GM19455 (cell line): ENCODE measurements around the gene EML4.

Experiments used
- ATAC-seq: cut with Tn5 transposase; IDR thresholded peaks from one replicate; pipeline ENCODE4 v1.9.1; 2021; ENCODE audit not compliant: unreplicated experiment

EML4 gene

DNA sequence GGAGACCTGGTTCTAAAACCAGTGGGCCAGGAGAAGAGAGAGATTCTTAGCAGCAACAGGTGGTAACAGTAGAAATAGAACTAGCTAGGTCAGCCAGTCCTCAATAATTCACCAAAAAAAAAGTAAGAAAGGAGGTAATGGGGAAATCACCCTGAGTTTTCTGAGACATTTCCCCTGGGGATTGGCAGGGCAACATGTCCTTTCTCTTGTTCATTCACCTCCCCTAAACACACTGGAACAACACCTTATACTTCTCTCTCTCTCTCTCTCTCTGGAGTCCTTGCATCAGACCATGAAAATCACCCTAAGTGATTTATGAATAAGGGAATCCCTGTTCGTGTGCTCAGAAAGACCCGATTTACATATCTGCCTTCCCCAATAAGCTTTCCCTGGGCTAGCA is 127.1 kb downstream of the EML4 start:
- no peak for ATAC-seq

DNA sequence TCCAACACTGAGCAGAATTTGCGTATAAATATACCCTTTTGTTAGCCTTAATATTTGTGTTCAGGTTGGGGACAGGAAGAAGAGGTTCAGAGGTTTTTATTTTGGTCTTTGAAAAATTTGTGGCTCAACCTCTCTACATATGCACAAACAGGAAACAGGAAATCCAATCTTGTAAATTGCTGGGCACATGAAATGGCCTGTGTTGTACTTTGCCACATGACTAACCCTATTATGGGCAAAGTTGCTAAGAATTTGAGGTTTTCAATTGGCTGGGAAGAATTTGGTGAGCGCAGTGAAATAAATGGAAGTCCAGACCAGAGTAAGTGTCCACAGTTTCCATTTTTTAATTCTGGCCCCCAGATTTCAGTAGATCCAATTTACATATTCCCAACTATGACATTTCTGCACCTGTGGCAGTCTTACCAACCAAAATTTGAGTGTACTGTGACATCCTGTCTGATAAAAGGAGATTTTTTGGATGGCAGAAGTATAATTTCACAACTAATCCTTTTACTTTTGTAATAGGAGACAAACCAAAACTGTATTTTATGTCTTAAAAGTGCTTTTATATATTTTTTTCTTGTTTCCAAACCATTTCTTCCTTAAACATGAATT is 128.3 kb downstream of the EML4 start:
- ATAC-seq: no peak

DNA sequence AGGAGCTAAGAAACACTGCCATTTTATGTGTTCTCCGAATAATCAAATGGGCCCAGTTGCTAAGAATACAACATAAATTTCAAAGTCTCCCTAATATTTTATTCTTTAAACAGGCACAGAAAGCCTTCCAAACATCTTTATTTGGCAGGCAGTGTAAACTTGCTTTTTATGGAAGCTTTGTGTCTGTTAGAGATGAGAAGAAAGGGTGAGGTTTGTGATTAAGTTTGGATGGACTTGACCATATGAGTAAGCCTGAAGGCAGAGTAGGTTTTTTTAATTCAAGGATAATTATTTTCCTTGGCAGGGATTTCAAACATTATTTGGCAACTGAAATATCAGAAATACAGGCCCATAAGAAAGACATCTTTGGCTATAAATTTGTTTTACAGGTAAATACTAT is 129.0 kb downstream of the EML4 start:
- ATAC-seq: no peak

DNA sequence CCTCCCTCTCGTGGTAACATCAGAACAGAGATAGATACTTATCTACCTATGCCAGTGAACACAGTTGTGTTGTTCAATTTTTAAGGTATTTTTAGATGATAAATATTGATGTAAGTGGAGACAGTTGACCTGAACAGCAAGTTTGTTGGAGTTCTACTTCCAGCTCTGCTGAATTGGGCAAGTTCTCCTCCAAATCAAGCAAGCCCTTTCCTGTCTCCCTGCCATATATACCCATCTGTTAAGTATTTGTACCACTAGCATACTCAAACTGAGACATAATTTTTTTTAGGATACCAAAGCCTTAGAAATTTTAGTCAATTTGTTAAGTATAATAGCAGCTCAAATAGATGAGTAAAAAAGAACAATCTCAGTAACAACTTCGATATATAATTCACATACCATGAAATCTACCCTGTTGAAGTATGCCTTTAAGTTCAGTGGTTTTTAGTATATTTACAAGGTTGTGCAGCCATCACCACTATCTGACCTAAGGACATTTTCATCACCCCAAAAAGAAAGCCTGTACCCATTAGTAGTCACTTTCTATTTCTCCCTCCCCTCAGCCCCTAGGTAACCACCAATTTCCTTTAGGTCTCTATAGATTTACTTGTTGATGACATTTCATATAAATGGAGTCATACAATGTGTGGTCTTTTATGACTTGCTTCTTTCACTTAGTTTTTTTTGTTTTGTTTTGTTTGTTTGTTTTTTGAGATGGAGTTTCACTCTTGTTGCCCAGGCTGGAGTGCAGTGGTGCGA is 130.0 kb downstream of the EML4 start:
- ATAC-seq: no peak

DNA sequence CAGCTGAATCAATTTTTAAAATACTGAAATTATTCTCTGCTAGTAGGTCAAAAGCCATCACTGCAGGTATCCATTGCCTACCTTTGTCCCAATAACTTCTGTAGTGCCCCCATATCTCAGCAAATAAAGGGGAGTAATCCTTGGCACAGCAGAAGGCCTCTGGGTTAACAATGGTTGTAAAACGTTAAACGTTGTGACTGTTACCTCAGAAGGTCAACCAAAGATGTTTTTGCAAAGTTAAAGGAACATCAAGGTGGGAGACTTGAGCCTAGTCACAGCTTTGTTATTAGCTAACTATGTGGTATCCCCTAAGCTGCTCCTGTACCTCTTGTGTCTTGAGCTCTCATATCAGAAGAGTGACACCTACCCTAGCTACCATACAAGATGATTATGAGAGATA is 131.4 kb downstream of the EML4 start:
- ATAC-seq: no peak

DNA sequence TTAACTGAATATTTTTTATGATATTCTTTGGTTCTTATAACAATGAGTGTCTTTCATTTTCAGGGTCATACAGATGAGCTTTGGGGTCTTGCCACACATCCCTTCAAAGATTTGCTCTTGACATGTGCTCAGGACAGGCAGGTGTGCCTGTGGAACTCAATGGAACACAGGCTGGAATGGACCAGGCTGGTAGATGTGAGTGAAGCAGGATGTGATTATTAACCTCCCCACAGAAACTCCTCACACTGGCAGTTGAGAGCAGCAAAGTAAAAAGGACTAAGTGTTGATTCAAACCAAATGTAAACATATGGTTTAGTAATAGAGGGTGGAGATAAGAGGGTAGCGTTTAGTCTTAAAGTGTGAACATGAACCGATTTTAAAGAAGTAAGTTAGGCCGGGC is 134.1 kb downstream of the EML4 start:
- no peak for ATAC-seq

DNA sequence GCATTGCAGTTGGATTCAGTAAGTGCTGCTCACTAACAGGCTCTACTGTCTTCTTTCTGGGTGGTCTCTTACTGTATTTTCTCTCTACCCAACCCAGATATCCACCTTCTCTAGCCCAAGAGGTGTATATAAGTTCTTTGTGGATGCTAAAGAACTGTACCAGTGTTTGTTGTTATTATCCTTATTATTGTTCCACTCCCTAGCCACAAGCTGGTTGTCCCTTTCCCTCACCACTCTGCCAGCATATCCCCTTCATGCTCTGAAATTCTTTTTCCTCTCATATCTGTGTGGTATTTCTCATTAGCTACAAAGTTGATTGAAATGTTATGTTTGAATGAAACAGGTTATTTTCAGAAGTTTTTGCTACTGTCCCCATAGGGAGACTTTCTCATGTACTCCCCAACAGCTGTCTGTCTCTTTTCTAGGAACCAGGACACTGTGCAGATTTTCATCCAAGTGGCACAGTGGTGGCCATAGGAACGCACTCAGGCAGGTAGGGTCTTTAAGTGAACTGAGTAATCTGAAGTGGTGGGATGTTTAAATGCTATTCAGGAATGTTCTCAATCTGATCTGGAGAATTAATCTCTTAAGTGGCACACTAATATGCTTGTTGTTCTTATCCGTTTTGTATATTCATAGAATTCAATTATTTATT is 135.0 kb downstream of the EML4 start:
- ATAC-seq: no peak

DNA sequence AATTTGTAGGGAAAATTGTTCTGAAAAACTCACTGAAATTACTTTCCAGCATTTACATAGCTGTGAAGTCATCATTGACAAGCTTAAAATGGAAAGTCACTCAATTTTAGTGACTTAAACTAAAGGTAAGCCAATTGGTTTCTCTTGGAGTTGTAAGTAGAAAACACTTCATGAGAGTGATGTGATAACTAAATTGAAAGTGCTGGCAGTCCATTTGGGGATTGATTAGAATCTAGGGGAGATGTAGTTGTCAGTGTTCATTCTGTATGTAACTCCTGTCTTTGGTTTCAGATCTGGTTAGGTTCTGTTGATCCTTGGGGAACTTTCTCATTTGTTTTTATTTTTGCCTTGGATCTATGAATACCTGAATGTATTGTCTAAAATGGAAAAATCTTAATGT is 138.0 kb downstream of the EML4 start:
- ATAC-seq: no peak

DNA sequence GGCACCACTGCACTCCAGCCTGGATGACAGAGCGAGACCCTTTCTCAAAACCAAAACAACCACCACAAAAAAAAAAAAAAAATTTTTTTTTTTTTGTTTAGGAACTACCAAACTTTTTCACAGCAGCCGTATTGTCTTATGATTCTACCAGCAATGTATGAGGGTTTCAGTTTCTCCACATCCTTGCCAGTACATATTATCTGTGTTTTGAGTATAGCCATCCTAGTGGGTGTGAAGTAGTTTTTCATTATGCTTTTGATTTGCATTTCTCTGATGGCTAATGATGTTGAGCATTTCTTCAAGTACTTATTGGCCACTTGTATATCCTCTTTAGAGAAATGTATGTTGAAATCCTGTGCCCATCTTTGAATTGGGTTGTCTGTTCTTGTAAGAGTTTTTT is 140.2 kb downstream of the EML4 start:
- no peak for ATAC-seq

DNA sequence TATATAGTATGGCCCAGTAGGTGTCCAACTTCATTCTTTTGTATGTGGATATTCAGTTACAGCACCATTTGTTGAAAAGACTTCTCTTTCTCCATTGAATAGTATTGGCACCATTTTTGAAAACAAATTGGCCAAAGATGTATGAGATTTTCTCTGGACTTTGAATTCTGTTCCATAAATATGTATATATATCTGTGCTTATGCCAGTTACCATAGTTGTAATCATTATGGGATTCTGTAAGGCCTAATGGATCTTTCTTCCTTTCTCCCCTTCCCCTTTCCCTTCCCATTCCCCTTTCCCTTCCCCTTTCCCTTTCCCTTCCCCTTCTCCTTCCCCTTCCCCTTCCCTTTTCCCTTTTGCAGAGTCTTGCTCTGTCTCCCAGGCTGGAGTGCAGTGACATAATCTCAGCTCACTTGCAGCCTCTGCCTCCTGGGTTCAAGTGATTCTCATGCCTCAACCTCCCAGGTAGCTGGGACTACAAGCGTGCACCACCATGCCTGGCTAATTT is 140.9 kb downstream of the EML4 start:
- no peak for ATAC-seq

DNA sequence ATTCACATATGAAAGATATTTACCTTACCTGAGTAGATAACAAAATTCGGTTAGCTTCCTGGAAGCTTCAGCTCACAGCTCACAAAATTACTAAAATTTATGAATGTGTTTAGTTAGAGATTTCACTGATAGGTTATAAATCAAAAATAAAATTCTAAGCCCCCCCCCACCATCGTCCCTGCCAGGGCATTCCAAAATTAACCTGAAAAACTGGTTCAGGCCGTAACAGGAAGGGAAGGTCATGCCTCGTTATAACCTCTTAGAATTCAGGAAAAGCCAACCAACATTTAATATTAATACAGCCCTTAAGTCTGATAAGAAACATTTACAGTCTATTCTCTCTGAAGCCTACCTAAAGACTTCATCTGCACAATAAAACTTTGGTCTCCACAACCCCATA is 143.0 kb downstream of the EML4 start:
- ATAC-seq: no peak

DNA sequence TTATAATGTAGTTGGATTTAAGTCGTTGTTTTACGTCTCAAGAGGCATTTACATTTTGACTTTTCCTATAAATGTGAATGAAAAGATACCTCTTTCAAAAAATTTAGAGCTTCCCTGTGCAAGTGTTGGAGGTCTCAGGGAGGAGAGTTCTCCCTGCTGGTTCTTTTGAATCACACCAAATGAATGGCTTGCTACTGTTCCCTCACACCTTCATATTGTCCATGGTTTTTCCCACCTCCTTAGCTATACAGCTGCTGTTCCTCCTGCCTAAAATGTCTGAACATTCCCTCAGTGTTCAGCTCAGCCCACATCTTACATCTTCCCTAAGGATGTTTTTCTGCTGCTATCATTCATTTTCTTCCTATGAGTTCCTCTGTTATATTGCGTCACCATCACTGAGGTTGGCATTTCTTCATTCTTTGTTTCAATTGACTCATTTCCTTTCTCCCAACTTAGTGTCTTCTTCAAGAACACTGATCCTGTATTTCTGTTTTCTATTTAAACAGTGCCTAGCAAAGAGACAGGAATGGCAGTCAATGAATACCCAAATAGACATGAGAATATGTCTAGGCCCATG is 145.8 kb downstream of the EML4 start:
- ATAC-seq: no peak

DNA sequence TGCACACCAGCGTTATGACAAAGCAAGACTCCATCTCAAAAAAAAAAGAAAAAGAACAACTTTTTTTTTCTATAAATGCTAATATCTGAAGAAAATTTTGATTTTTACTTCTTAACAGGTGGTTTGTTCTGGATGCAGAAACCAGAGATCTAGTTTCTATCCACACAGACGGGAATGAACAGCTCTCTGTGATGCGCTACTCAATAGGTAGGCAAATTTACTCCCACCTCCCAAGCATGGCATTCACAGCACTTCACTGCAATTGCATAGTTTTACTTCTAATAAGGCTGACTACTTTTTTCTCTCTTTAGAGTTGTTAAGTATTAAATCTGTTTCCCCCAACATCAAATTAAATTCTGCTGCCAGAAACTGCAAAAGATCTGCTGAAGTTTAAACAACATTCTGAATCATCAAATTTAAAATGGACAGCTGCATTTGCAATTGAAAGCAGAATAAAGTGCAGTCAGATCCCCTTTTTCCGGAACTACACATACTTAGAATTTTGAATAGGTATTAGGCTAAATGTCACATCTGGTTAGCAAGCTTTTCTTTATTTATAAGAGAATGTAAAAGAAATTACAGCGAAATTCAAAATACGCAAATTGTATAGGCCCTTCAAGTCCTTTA is 146.8 kb downstream of the EML4 start:
- ATAC-seq: no peak

DNA sequence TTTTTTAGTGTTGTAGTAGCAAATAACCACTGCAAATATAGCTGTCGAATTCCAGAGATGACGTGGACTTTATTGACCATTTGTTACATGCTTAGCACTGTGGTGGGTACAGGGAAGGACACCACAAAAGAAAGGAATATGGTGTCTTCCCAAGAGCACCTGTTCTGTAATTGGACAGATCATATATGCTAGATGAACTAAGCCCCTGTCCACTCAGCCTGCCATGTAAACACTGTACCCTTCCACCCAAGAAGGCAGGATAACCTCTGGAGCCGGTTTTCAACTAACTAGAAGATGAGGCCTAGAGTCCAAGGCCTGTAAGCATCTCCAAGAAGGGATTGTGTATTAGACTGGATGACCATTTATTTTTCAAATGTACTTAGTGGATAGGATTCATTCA is 147.8 kb downstream of the EML4 start:
- ATAC-seq: no peak

DNA sequence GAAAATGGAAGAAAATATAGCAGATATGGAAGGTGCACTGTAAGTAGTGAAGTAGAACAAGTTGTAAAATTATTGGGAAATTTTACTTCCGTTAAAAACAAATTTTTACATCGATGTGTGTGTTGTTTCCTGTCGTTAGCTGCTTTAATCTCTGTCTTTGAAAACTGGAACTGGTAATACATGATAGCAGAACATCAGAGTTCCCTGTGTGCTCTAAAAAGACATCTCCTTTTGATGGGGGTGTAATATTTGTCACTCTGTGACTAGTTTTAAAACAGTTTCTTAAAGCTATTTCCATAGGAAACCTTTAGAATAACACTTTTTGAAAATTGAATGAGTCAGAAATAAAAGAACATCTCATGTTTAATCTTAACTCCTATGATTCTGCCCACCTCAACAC is 148.3 kb downstream of the EML4 start:
- no peak for ATAC-seq

DNA sequence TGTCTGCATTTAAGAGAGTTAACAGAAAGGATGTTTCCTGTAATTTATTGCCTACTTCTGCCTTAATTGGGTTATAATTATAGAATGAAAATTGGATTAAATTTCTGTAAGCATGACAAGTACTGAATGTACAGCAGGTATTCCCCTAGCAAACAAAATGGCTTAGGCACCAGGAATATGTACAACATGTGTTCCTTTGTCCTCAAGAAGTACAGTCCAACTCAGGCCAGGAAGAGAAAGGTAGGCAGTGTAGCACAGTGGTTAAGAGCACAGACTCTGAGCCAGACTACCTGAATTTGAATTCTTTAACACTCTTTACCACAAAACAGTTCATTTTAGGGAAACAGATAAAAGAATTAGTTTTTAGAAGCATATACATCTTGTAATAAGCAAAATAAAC is 148.8 kb downstream of the EML4 start:
- ATAC-seq: no peak

DNA sequence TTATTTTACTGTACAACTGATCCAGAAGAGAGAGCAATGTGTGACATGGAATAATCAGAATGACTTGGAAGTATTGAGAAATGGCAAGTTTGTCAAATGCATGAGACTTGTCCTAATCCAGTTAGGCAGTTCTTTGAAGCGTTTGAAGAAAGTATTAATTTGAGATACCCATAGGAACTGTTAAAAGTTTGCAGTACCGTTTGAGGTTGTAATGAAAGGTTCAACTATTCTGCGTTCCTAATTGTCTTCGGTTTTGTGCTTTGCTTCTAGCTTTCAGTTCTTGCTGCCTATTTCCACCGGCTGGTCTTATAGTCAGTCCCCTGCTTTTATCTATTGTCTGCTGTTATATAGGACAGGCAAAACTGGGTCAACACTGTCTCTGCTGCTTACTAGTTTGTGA is 150.1 kb downstream of the EML4 start:
- ATAC-seq: no peak

DNA sequence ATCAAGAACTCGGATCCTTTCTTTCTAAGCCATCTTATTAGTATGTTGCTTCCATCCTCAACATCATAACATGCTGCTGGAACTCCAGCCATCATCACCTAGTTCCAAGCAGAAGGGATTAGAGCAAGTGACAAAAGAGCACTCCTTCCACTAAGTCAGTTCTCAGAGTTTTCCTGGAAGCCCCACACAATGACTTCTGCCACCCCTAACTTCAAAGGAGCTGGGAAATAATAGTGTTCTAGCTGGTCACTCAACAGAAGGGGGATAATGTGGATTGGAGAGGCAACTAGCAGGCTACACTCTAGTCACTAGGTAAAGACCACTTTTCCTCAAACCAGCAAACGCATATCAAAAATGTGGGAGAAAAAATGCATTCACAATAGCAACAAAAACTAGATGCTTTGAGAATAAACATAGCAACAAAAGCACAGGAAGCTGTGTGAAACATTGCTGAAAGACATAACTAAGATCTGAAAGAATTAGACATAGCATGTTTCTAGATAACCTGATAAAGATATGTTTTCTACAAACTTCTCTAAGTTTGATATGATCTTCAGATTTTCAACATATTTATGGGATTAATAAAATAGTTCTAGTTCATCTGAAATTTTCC is 152.4 kb downstream of the EML4 start:
- ATAC-seq: no peak

DNA sequence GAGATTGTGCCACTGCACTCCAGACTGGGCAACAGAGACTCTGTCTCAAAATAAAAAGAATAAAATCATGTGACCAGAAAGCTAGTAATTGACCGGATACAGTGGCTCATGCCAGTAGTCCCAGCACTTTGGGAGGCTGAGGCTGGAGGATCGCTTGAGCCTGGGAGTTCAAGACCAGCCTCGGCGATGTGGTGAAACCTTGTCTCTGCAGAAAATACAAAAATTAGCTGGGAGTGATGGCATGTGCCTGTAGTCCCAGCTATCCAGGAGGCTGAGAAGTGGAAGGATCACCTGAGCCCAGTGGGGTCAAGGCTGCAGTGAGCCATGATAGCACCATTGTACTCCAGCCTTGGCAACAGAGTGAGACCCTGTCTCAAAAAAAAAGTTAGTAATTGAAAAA is 155.1 kb downstream of the EML4 start:
- ATAC-seq: no peak

DNA sequence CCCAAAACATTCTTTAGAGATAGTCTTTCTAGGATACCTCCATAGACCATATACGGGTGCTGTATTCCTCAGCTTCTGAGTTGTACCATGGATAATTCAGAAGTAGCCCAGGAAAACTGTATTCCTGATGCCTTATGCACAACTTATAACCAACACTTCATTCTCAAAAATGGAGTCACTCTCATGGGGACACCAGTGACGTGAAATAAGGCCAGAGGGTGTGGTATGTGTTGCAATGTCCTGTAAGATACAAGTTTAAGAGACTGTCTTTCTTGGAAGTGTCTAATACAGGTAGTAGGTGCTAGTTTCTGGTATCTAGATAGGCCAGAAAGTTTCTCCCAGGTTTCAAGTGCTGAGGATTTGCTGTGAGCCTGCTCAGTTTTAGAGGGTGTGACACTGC is 155.8 kb downstream of the EML4 start:
- ATAC-seq: no peak

DNA sequence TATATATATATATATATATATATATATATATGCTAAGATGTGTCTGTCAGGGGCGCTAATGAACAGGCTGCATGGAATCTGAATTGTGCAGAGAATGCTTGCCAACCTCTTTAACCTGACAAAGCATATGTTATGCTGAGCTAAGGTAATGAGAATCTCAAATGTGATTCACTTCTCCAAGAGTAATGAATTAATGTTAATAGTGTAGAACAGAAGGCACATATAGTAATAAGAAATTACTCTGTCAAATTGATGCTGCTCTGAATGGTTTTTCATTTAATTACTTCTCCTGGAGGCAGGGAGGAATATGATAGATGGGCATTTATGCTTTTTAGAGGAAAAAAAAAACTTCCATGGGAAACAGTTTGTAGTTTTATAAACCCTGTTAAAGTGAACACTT is 156.5 kb downstream of the EML4 start:
- ATAC-seq: no peak
